Measurements from ENCODE around the gene TMEM132D. TPM values are rescaled to one million over a fixed set of nuclear protein-coding genes. Genes with fewer than 3 reads are reported as not detected.

The TMEM132D gene
- total RNA-seq, 2 experiments from 2014 or later = not detected

- Mint-ChIP-seq H3K9me3 (peaks cover 22% of the 10 kb centered on the region), H3K27me3 (no peaks in the 10 kb centered on the region), H3K27ac (no peak overlapping the region), H3K36me3 (no peaks in the 10 kb centered on the region), H3K4me1 (ENCODE audit: low read depth) (no peaks in the 10 kb centered on the region), H3K4me3 (no peak overlapping the region)
- ChIA-PET CTCF (no interaction called here), POLR2A (no interaction called here)
- intact Hi-C loops (cut with micrococcal nuclease) = no loop called here
- DNase-seq = no peak
Measured at GRCh38 chr12:129335773-129336172, 568.1 kb downstream of the TMEM132D start.

GRCh38 chr12:129332286-129332685 lies 571.5 kb downstream of the TMEM132D start:
- intact Hi-C loops (cut with micrococcal nuclease) = no loop called here
- no peak overlapping the region for H3K27ac Mint-ChIP-seq
- H3K27me3 Mint-ChIP-seq = no peaks in the 10 kb centered on the region
- no peak overlapping the region for H3K4me3 Mint-ChIP-seq
- peaks cover 25% of the 10 kb centered on the region for H3K9me3 Mint-ChIP-seq
- DNase-seq = no peak
- ChIA-PET POLR2A (no interaction called here), CTCF (no interaction called here)
- H3K4me1 Mint-ChIP-seq (ENCODE audit: low read depth) = no peaks in the 10 kb centered on the region
- no peaks in the 10 kb centered on the region for H3K36me3 Mint-ChIP-seq

DNA sequence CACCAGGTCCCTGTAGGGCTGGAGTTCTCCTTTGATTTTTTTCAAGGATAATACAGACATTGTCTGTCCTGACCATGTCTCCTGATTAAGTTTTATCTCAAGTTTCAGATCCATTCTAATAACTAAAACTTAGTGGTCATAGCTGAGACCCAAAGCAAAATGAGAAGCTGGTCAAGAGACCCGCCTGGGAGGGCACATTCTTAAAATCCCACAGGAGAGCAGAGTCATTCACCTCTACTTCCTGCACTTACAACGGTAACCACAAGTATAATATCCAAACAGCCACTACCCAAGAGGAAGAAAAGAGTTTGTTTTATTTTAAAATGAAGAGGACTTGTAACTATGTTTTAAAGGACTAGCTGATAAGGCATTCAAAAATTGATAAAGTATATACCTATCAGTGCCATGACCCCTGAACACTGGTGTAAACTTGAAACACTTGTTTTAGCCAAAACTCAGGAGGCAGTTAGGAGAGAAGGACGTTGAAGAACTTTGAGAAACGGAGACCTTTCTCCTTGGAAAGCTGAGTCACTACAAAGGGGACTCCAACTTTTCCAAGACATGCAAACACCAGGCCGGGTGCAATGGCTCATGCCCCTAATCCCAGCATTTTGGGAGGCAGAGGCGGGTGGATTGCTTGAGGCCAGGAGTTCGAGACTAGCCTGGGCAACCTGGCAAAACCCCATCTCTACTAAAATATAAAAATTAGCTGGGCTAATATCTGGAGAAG lies 572.3 kb downstream of the TMEM132D start:
- Mint-ChIP-seq H3K4me3 (no peak overlapping the region), H3K36me3 (no peaks in the 10 kb centered on the region), H3K4me1 (ENCODE audit: low read depth) (no peaks in the 10 kb centered on the region), H3K27ac (no peak overlapping the region), H3K27me3 (no peaks in the 10 kb centered on the region), H3K9me3 (peaks cover 18% of the 10 kb centered on the region)
- DNase-seq = no peak
- ChIA-PET CTCF (interaction anchor here (0.8 kb wide), 1 partner anchor 29 kb away, joined by 3 read pairs; no protein-coding TSS in a partner anchor), POLR2A (no interaction called here)
- intact Hi-C loops (cut with micrococcal nuclease) = no loop called here

DNA sequence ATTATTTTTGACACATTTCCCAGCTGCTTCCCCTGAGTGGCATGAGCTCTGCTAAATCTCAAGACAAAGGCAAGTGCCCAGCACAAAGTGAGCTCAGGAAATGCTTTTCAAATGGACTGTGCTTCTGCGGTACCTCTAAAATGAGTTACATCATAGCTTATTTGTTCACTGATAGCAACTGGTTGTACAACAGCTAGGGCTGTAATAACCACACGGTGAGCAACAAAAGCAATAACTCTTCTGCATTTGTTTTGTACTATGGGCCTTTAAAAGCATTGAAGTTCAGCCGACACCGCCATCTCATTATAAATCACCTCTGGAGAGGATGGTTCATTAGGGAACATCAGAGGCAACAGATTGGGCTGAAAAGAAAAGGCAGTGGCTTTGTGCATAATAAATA lies 575.6 kb downstream of the TMEM132D start:
- Mint-ChIP-seq H3K36me3 (no peaks in the 10 kb centered on the region), H3K27me3 (no peaks in the 10 kb centered on the region), H3K27ac (no peak overlapping the region), H3K4me3 (no peak overlapping the region), H3K4me1 (ENCODE audit: low read depth) (no peaks in the 10 kb centered on the region), H3K9me3 (peaks cover 9% of the 10 kb centered on the region)
- CTCF ChIA-PET = no interaction called here
- no peak for DNase-seq
- POLR2A ChIA-PET = no interaction called here
- intact Hi-C loops (cut with micrococcal nuclease) = no loop called here

- DNase-seq = no peak
- Mint-ChIP-seq H3K27me3 (no peaks in the 10 kb centered on the region), H3K4me3 (no peak overlapping the region), H3K4me1 (ENCODE audit: low read depth) (no peaks in the 10 kb centered on the region), H3K9me3 (peaks cover under 1% of the 10 kb centered on the region), H3K36me3 (no peaks in the 10 kb centered on the region), H3K27ac (no peak overlapping the region)
- intact Hi-C loops (cut with micrococcal nuclease) = no loop called here
- CTCF ChIA-PET = no interaction called here
- POLR2A ChIA-PET = no interaction called here
Measured at GRCh38 chr12:129325566-129325965, 578.3 kb downstream of the TMEM132D start.

- no peaks in the 10 kb centered on the region for H3K4me1 Mint-ChIP-seq (ENCODE audit: low read depth)
- no peak for DNase-seq
- H3K27me3 Mint-ChIP-seq = no peaks in the 10 kb centered on the region
- peaks cover 20% of the 10 kb centered on the region for H3K9me3 Mint-ChIP-seq
- H3K36me3 Mint-ChIP-seq = no peaks in the 10 kb centered on the region
- no peak overlapping the region for H3K27ac Mint-ChIP-seq
- intact Hi-C loops (cut with micrococcal nuclease) = no loop called here
- CTCF ChIA-PET = no interaction called here
- POLR2A ChIA-PET = no interaction called here
- no peak overlapping the region for H3K4me3 Mint-ChIP-seq
Measured at GRCh38 chr12:129312048-129312447, 591.8 kb downstream of the TMEM132D start.

DNA sequence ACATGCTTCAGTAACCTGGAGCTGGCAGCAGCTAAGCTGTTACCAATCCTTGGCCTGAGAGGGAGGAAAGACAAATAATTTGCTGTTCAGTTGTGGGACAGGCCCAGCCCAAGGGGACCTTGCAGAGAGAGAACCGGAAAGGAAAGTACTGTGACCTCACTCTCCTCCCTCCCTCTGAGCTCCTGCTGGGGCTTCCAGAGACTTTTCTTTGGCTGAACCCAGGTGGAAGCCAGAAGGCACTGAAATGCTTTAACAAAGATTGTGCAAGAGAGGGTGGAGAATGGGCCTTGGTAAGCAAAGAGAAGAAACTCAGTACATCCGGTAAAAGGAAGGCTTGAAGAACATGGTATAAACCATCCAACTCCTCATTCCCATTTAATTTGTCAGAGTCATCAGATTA lies 593.5 kb downstream of the TMEM132D start:
- POLR2A ChIA-PET = no interaction called here

GRCh38 chr12:129305851-129306250 lies 598.0 kb downstream of the TMEM132D start:
- intact Hi-C loops (cut with micrococcal nuclease) = no loop called here
- no peaks in the 10 kb centered on the region for H3K4me1 Mint-ChIP-seq (ENCODE audit: low read depth)
- ChIA-PET POLR2A (no interaction called here), CTCF (no interaction called here)
- no peak overlapping the region for H3K27ac Mint-ChIP-seq
- no peaks in the 10 kb centered on the region for H3K36me3 Mint-ChIP-seq
- no peak overlapping the region for H3K4me3 Mint-ChIP-seq
- no peak for DNase-seq
- H3K27me3 Mint-ChIP-seq = no peaks in the 10 kb centered on the region
- peaks cover 6% of the 10 kb centered on the region for H3K9me3 Mint-ChIP-seq

More for the DNA sequence above, 593.5 kb downstream of the TMEM132D start:
- intact Hi-C loops (cut with micrococcal nuclease) = no loop called here
- no peak overlapping the region for H3K4me3 Mint-ChIP-seq
- H3K36me3 Mint-ChIP-seq = no peaks in the 10 kb centered on the region
- no peak for DNase-seq
- CTCF ChIA-PET = no interaction called here
- H3K4me1 Mint-ChIP-seq (ENCODE audit: low read depth) = no peaks in the 10 kb centered on the region
- H3K9me3 Mint-ChIP-seq = peaks cover 7% of the 10 kb centered on the region
- H3K27ac Mint-ChIP-seq = no peak overlapping the region
- no peaks in the 10 kb centered on the region for H3K27me3 Mint-ChIP-seq

DNA sequence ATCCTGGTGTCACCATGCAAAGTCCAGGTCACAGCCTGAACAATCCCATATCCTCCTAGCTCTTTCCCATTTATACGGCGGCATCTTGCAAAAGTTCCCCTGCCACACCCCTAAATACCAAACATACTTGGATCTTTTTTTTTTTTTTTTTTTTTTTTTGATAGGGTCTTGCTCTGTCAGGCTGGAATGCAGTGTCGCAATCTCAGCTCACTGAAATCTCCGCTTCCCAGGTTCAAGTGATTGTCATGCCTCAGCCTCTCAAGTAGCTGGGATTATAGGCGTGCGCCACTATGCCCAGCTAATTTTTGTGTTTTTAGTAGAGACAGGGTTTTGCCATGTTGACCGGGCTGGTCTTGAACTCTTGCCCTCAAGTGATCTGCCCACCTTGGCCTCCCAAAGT lies 599.3 kb downstream of the TMEM132D start:
- no peaks in the 10 kb centered on the region for H3K4me1 Mint-ChIP-seq (ENCODE audit: low read depth)
- no peak for DNase-seq
- H3K9me3 Mint-ChIP-seq = peaks cover 8% of the 10 kb centered on the region
- intact Hi-C loops (cut with micrococcal nuclease) = no loop called here
- ChIA-PET CTCF (no interaction called here), POLR2A (no interaction called here)
- H3K4me3 Mint-ChIP-seq = no peak overlapping the region
- H3K27me3 Mint-ChIP-seq = no peaks in the 10 kb centered on the region
- no peaks in the 10 kb centered on the region for H3K36me3 Mint-ChIP-seq
- H3K27ac Mint-ChIP-seq = no peak overlapping the region

DNA sequence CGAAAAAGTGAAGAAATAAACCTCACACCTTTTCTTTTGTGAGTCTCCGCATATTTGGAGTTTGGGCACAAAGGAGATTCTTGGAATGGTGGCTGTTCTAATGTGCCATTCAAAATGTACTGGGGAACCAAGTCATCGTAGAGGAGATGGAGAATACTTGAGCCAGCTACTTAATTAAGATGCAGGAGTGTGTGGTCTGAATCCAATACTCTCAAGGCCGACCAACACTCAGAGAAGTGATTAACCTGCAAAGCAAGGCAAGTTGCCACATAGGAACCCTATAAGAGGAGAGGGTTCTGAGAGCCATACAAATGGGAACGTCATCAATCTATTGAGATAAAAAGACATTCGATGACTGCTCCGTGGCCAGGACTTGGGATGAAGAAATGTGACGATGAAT lies 603.8 kb downstream of the TMEM132D start:
- Mint-ChIP-seq H3K9me3 (peaks cover 17% of the 10 kb centered on the region), H3K36me3 (no peaks in the 10 kb centered on the region), H3K27me3 (no peaks in the 10 kb centered on the region), H3K4me3 (no peak overlapping the region), H3K27ac (no peak overlapping the region), H3K4me1 (ENCODE audit: low read depth) (no peaks in the 10 kb centered on the region)
- ChIA-PET CTCF (no interaction called here), POLR2A (no interaction called here)
- intact Hi-C loops (cut with micrococcal nuclease) = no loop called here
- DNase-seq = no peak

DNA sequence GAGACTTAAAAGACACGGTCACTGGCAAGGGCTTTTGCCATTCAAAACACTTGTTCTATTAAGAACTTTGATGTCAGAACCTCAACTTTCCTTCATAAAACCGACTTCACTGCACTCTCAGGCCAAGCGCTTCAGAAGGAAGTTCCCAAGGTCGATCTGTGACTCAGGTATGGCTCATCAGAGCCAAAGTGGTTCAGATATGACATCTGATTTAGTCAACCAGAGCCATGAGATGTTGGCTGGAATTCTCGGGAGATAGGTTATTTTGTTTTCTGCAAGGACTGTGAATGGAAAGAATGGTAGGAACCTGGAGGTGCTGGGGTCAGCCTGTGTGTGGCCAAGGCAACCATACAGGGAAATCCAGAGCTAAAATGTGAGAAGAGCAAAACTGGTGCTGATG lies 604.9 kb downstream of the TMEM132D start:
- POLR2A ChIA-PET = no interaction called here
- no peaks in the 10 kb centered on the region for H3K36me3 Mint-ChIP-seq
- peaks cover 16% of the 10 kb centered on the region for H3K9me3 Mint-ChIP-seq
- CTCF ChIA-PET = no interaction called here
- intact Hi-C loops (cut with micrococcal nuclease) = no loop called here
- H3K4me3 Mint-ChIP-seq = no peak overlapping the region
- H3K27me3 Mint-ChIP-seq = no peaks in the 10 kb centered on the region
- DNase-seq = no peak
- H3K4me1 Mint-ChIP-seq (ENCODE audit: low read depth) = no peaks in the 10 kb centered on the region
- H3K27ac Mint-ChIP-seq = no peak overlapping the region

DNA sequence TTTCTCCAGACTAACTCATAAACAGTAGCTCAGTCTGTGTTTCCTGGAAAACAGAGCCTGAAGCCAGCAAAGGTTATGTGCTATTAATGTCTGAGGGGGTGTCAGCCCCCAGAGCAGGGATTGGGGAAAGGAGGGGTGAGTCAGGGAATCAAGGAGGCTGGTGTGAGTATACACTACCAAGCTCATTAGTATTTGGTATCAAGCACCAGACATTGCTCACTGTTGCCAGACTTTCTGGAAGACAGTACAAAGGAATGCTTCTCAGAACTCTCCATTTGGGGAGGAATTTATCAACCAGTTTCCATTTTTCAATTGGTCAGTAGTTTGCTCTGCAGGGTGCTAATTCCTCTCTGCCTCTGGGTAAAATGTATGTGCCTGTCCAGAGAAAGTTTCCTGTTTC lies 607.2 kb downstream of the TMEM132D start:
- Mint-ChIP-seq H3K9me3 (peaks cover 25% of the 10 kb centered on the region), H3K27ac (no peak overlapping the region), H3K4me3 (no peak overlapping the region), H3K27me3 (no peaks in the 10 kb centered on the region), H3K36me3 (no peaks in the 10 kb centered on the region), H3K4me1 (ENCODE audit: low read depth) (no peaks in the 10 kb centered on the region)
- CTCF ChIA-PET = no interaction called here
- intact Hi-C loops (cut with micrococcal nuclease) = no loop called here
- POLR2A ChIA-PET = no interaction called here
- no peak for DNase-seq

GRCh38 chr12:129294868-129295267 lies 609.0 kb downstream of the TMEM132D start:
- Mint-ChIP-seq H3K4me3 (no peak overlapping the region), H3K9me3 (peaks cover 23% of the 10 kb centered on the region), H3K27ac (no peak overlapping the region), H3K36me3 (no peaks in the 10 kb centered on the region), H3K27me3 (no peaks in the 10 kb centered on the region), H3K4me1 (ENCODE audit: low read depth) (no peaks in the 10 kb centered on the region)
- ChIA-PET CTCF (no interaction called here), POLR2A (no interaction called here)
- no peak for DNase-seq
- intact Hi-C loops (cut with micrococcal nuclease) = no loop called here

Data from activated CD4-positive, alpha-beta memory T cell treated with anti-CD3 and anti-CD28 coated beads for 36 hours (primary cell).